ENCODE data around the gene EIF4E2.

DNA sequence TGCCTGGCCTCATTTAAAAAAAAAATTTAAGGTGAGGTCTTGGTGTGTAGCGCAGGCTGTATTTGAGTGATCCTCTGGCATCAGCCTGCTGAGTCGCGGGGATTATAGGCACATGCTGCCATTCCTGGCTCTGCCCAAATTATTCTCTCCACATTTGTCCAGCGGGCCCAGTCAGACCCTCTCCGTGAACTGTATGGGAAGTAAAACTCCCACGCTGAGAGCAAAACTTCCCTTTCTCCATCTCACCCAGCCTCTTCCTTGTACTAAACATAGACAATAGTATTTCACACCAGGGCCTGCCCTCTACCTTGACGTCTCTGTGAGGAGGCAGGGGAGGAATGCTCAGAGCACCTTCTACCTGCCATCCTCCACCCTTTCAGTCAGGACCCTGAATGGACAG, 37.0 kb downstream of the EIF4E2 start:
- TF ChIP-seq, protein P1, sequence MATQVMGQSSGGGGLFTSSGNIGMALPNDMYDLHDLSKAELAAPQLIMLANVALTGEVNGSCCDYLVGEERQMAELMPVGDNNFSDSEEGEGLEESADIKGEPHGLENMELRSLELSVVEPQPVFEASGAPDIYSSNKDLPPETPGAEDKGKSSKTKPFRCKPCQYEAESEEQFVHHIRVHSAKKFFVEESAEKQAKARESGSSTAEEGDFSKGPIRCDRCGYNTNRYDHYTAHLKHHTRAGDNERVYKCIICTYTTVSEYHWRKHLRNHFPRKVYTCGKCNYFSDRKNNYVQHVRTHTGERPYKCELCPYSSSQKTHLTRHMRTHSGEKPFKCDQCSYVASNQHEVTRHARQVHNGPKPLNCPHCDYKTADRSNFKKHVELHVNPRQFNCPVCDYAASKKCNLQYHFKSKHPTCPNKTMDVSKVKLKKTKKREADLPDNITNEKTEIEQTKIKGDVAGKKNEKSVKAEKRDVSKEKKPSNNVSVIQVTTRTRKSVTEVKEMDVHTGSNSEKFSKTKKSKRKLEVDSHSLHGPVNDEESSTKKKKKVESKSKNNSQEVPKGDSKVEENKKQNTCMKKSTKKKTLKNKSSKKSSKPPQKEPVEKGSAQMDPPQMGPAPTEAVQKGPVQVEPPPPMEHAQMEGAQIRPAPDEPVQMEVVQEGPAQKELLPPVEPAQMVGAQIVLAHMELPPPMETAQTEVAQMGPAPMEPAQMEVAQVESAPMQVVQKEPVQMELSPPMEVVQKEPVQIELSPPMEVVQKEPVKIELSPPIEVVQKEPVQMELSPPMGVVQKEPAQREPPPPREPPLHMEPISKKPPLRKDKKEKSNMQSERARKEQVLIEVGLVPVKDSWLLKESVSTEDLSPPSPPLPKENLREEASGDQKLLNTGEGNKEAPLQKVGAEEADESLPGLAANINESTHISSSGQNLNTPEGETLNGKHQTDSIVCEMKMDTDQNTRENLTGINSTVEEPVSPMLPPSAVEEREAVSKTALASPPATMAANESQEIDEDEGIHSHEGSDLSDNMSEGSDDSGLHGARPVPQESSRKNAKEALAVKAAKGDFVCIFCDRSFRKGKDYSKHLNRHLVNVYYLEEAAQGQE (IDR thresholded peaks at IDR 0.05; ENCODE audit: low read depth), result no peak
- TF ChIP-seq YY1 (IDR thresholded peaks at IDR 0.05; ENCODE audit: low read depth) (no peak), EP300 (IDR thresholded peaks at IDR 0.05; ENCODE audit: borderline replicate concordance) (no peak), EGR1 (IDR thresholded peaks at IDR 0.05) (no peak), TAF1 (IDR thresholded peaks at IDR 0.05; ENCODE audit: low read depth) (no peak), RAD21 (IDR thresholded peaks at IDR 0.05; ENCODE audit: low read depth) (no peak), TCF12 (IDR thresholded peaks at IDR 0.05; ENCODE audit: low read depth) (no peak), TEAD4 (IDR thresholded peaks at IDR 0.05) (no peak), FOXM1 (IDR thresholded peaks at IDR 0.05; ENCODE audit: borderline replicate concordance, low read depth) (no peak), CEBPB (IDR thresholded peaks at IDR 0.05) (no peak), CREB1 (IDR thresholded peaks at IDR 0.05; ENCODE audit: low read depth) (no peak), ZBTB7A (IDR thresholded peaks at IDR 0.05; ENCODE audit: low read depth) (no peak), NFIC (IDR thresholded peaks at IDR 0.05) (no peak)
- TF ChIP-seq, protein P2, sequence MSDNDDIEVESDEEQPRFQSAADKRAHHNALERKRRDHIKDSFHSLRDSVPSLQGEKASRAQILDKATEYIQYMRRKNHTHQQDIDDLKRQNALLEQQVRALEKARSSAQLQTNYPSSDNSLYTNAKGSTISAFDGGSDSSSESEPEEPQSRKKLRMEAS (IDR thresholded peaks at IDR 0.05), result no peak

Data from Ishikawa (cell line).